ENCODE data around the gene TMC4.

Gene TMC4

DNA sequence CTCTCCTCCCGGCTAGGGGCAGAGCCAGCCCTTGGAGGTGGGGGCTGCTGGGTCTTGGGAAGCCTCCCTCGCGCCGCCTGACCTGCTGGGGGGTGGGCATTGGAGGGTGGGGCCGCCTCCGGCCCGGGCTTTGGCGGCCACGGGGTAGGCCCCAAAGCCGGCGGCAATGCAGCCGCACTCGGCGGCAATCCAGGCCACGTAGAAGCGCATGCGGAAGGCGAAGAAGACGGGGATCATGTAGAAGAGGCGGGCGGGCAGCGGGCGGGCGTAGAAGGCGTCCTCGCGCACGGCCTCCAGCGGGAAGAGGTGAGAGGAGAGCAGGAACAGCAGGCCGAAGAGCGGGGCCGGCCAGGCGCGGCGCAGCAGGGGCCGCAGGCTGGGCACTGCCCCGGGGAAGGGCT is 7.7 kb upstream of the TMC4 start:
- Histone ChIP-seq H3K36me3 (peaks cover 34% of the 10 kb centered on the region), H3K27ac (no peak overlapping the region)

DNA sequence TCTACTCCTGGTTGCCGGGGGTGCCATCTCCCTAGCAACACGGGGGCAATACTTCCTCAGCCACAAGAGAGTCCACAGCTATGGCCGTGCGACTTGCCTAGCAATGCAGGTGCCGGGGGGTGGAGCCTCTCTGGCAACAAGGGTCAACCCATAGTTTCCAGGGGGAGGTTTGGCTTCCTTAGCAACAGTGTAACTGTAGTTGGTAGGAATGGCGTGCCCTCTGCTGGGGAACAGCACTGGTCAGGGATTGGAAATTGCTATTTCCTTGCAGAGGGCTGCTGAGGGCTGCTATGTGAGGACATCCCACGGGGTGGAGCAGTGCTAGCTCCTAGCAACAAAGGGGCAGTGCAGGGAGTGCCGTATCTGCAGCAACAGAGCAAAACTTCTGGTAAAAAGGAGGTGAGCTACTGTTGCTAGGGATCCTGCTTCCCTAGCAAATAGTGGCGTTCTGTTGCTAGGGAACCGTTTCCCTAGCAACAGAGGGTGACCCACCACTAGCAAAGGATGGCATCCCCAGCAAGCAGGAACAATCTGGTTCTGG is 7.0 kb upstream of the TMC4 start:
- Histone ChIP-seq H3K4me3 (ENCODE audit: low read depth, low read length) (no peak overlapping the region), H3K27ac (no peak overlapping the region), H3K36me3 (peaks cover 34% of the 10 kb centered on the region), H3K27me3 (ENCODE audit: insufficient read depth, low read depth, severe bottlenecking) (no peaks in the 10 kb centered on the region), H3K9me3 (ENCODE audit: severe bottlenecking) (no peaks in the 10 kb centered on the region)
- no peak for DNase-seq
- TF ChIP-seq, protein P1, sequence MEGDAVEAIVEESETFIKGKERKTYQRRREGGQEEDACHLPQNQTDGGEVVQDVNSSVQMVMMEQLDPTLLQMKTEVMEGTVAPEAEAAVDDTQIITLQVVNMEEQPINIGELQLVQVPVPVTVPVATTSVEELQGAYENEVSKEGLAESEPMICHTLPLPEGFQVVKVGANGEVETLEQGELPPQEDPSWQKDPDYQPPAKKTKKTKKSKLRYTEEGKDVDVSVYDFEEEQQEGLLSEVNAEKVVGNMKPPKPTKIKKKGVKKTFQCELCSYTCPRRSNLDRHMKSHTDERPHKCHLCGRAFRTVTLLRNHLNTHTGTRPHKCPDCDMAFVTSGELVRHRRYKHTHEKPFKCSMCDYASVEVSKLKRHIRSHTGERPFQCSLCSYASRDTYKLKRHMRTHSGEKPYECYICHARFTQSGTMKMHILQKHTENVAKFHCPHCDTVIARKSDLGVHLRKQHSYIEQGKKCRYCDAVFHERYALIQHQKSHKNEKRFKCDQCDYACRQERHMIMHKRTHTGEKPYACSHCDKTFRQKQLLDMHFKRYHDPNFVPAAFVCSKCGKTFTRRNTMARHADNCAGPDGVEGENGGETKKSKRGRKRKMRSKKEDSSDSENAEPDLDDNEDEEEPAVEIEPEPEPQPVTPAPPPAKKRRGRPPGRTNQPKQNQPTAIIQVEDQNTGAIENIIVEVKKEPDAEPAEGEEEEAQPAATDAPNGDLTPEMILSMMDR (IDR thresholded peaks at IDR 0.05; ENCODE audit: low read depth, low read length) = no peak

More for the DNA sequence above, 7.7 kb upstream of the TMC4 start:
- DNase-seq = no peak
- H3K9me3 ChIP-seq (ENCODE audit: severe bottlenecking) = no peaks in the 10 kb centered on the region
- TF ChIP-seq, protein P1 (IDR thresholded peaks at IDR 0.05; ENCODE audit: low read depth, low read length) = no peak
- no peak overlapping the region for H3K4me3 ChIP-seq (ENCODE audit: low read depth, low read length)
- no peaks in the 10 kb centered on the region for H3K27me3 ChIP-seq (ENCODE audit: insufficient read depth, low read depth, severe bottlenecking)

DNA sequence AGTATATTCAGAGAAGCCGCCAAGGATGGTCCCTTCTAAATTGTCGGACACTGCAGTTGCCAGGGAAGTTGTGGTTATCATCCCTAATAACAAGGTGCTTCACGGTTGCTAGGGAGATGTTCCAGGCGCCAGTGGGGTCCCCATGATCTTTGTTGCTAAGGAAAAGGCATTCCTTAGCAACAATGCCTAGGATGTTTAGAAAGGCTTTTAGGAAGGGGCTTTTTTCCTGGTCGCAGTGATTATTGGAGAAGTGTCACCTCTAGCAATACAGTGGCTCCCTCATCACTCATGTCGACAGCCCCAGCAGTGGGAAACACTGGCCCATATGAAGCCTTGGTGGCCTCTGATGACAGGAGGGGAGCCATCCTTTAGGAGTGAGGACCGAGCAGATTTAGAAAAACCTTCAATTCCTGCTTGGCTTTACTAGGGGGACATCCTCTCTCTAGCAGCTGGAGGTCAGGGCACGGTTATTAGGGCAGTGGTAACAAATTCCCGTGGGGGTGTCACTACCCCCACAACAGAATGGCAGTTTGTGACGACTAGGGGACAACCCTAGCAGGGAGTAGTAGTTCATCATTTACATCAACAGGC is 6.4 kb upstream of the TMC4 start:
- peaks cover 34% of the 10 kb centered on the region for H3K36me3 ChIP-seq
- H3K27me3 ChIP-seq (ENCODE audit: insufficient read depth, low read depth, severe bottlenecking) = no peaks in the 10 kb centered on the region
- no peak for DNase-seq
- H3K27ac ChIP-seq = no peak overlapping the region
- H3K4me3 ChIP-seq (ENCODE audit: low read depth, low read length) = no peak overlapping the region
- H3K9me3 ChIP-seq (ENCODE audit: severe bottlenecking) = no peaks in the 10 kb centered on the region
- TF ChIP-seq, protein P1 (IDR thresholded peaks at IDR 0.05; ENCODE audit: low read depth, low read length) = no peak

DNA sequence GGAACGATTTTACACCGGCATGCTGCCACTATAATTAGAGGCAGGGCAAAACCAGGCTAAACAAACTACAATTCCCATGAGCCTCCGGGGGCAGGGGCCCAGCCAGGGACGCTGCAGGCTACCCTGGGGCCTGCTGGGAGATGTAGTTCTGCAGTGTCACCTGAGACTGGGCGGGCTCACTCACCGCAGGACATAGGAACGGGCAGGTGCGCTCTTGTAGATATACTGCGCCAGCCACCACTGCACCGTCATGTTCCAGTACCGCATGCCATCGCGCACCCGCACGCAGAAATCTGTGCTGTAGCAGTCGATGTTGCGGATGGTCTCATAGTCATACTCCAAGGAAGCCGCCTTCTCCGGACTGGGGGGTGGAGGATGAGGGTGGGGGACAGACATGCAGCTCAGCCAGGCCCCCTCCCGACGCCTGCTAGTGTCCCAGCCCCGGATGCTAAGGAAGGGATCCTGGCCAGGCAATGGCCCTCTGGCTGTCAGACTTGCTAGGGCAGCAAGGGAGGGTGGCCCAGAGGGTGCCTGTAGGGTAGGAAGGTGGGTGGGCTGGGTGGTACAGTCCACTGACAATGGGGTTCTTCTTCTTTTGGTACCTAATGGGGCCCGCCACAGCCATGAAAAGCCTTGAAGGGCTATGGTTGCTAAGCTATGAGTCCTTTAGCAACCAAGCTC is 5.8 kb upstream of the TMC4 start:
- peaks cover 34% of the 10 kb centered on the region for H3K36me3 ChIP-seq
- no peaks in the 10 kb centered on the region for H3K27me3 ChIP-seq (ENCODE audit: insufficient read depth, low read depth, severe bottlenecking)
- TF ChIP-seq, protein P1 (IDR thresholded peaks at IDR 0.05; ENCODE audit: low read depth, low read length) = no peak
- no peaks in the 10 kb centered on the region for H3K9me3 ChIP-seq (ENCODE audit: severe bottlenecking)
- H3K27ac ChIP-seq = no peak overlapping the region
- H3K4me3 ChIP-seq (ENCODE audit: low read depth, low read length) = no peak overlapping the region
- no peak for DNase-seq

DNA sequence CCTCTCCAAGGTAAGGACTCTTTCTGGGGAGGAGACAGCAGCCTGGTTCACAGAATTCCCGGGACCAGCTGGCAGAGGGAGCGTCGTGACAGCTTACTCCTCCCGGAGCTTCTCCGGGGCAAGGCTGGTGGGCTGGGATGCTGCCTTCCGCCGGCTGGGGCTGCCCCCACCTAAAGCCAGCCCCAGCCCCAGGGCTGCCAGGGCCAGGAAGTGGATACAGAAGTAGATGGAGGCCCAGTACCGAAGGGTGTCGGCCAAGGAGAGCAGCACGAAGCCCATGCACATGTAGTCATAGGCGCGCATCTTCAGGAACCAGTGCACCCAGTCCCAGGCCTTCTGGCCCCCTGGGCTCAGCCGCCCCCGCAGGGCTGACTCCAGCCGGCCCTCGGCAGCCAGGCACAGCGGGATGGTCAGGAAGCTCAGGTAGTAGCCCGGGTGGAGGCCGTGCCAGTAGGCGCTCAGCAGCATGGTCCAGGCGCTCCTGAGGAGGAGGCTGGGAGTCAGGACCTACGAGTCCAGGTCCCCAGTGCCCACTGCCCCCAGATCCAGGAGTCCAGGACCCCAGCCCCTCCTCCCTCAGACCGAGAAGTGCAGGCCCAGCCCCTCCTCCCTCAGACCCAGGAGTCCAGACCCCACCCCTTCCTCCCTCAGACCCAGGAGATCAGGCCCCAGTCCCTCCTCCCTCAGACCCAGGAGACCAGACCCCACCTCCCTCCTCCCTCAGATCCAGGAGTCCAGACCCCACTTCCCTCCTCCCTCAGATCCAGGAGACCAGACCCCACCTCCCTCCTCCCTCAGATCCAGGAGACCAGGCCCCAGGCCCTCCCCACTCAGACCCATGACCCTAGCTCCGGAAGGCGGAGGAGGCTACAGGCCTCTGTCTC is 1.2 kb upstream of the TMC4 start:
- no peaks in the 10 kb centered on the region for H3K27me3 ChIP-seq (ENCODE audit: insufficient read depth, low read depth, severe bottlenecking)
- peaks cover 20% of the 10 kb centered on the region for H3K36me3 ChIP-seq
- no peaks in the 10 kb centered on the region for H3K9me3 ChIP-seq (ENCODE audit: severe bottlenecking)
- DNase-seq = no peak
- no peak overlapping the region for H3K4me3 ChIP-seq (ENCODE audit: low read depth, low read length)
- TF ChIP-seq, protein P1 (IDR thresholded peaks at IDR 0.05; ENCODE audit: low read depth, low read length) = no peak
- H3K27ac ChIP-seq = no peak overlapping the region
